ENCODE data around the gene UBE3C. TPM values are rescaled to one million over a fixed set of nuclear protein-coding genes. Genes with fewer than 3 reads are reported as not detected.
"Not testable (repeated sequence)": the region's sequence is repeated elsewhere in the genome, so short reads cannot be mapped to it uniquely, and the experiment has no call there.

Gene UBE3C
- 10 to 100 TPM; 53.9 to 60.7 TPM for total RNA-seq

GRCh38 chr7:157138424-157139110, at the start of gene UBE3C:
Gene UBE3C, plus strand, starts transcription at chr7:157138926. Its CDS starts 347 bp downstream, at chr7:157139273.
- Mint-ChIP-seq H3K27me3 (no peaks in the 10 kb centered on the region), H3K9me3 (ENCODE audit: low read depth) (no peaks in the 10 kb centered on the region), H3K36me3 (ENCODE audit: low read depth) (peaks cover 32% of the 10 kb centered on the region), H3K27ac (peak within 1 kb of the TSS; percentile 89), H3K4me1 (peaks cover 41% of the 10 kb centered on the region), H3K4me3 (peak within 1 kb of the TSS; percentile 84)
- ATAC-seq (peak; percentile 87), DNase-seq (peak; percentile 94)
- POLR2A ChIA-PET, result interaction anchor here (0.5 to 0.7 kb wide), 2 partner anchors 14 to 188 kb away, joined by 3 to 5 read pairs; no protein-coding TSS in a partner anchor
- CTCF ChIA-PET, result interaction anchor here (0.6 kb wide), 1 partner anchor 78 kb away, joined by 3 read pairs; no protein-coding TSS in a partner anchor
- intact Hi-C loops (cut with DNase I, micrococcal nuclease), result loop anchor here (1.0 to 10.0 kb wide), 11 partner anchors 122 to 1840 kb away; partner anchors contain the start of genes DNAJB6 (in 2 of the 2), LMBR1 (in 2 of the 2), NCAPG2 (in 1 of the 2) and NOM1 (in 1 of the 2)

GRCh38 chr7:157089100-157089610, 49.6 kb upstream of the UBE3C start:
- intact Hi-C loops (cut with DNase I, micrococcal nuclease), result no loop called here
- DNase-seq, result no peak
- Mint-ChIP-seq H3K4me1 (no peaks in the 10 kb centered on the region), H3K27ac (no peak overlapping the region), H3K27me3 (peaks cover 14% of the 10 kb centered on the region), H3K36me3 (ENCODE audit: low read depth) (no peaks in the 10 kb centered on the region), H3K4me3 (no peak overlapping the region), H3K9me3 (ENCODE audit: low read depth) (peaks cover 13% of the 10 kb centered on the region)
- POLR2A ChIA-PET, result no interaction called here
- no peak for ATAC-seq
- CTCF ChIA-PET, result no interaction called here

- Mint-ChIP-seq H3K27me3 (peaks cover 14% of the 10 kb centered on the region), H3K27ac (no peak overlapping the region), H3K36me3 (ENCODE audit: low read depth) (no peaks in the 10 kb centered on the region), H3K4me1 (no peaks in the 10 kb centered on the region), H3K9me3 (ENCODE audit: low read depth) (peaks cover 8% of the 10 kb centered on the region), H3K4me3 (no peak overlapping the region)
- no peak for ATAC-seq
- no peak for DNase-seq
- CTCF ChIA-PET, result no interaction called here
- intact Hi-C loops (cut with DNase I, micrococcal nuclease), result no loop called here
- POLR2A ChIA-PET, result no interaction called here
Measured at GRCh38 chr7:157090485-157091165, 48.1 kb upstream of the UBE3C start.

GRCh38 chr7:157096286-157097055, 42.3 kb upstream of the UBE3C start:
- intact Hi-C loops (cut with DNase I, micrococcal nuclease), result no loop called here
- H3K4me3 Mint-ChIP-seq, result no peak overlapping the region
- peaks cover 6% of the 10 kb centered on the region for H3K9me3 Mint-ChIP-seq (ENCODE audit: low read depth)

GRCh38 chr7:157097056-157097329, 41.7 kb upstream of the UBE3C start:
- POLR2A ChIA-PET, result no interaction called here
- Mint-ChIP-seq H3K36me3 (ENCODE audit: low read depth) (no peaks in the 10 kb centered on the region), H3K27me3 (peaks cover 3% of the 10 kb centered on the region), H3K27ac (no peak overlapping the region), H3K4me1 (no peaks in the 10 kb centered on the region), H3K4me3 (no peak overlapping the region), H3K9me3 (ENCODE audit: low read depth) (peaks cover 6% of the 10 kb centered on the region)
- intact Hi-C loops (cut with DNase I, micrococcal nuclease), result no loop called here
- no peak for ATAC-seq
- CTCF ChIA-PET, result no interaction called here
- no peak for DNase-seq

More at GRCh38 chr7:157096286-157097055, 42.3 kb upstream of the UBE3C start:
- Mint-ChIP-seq H3K27me3 (peaks cover 3% of the 10 kb centered on the region), H3K4me1 (no peaks in the 10 kb centered on the region), H3K27ac (no peak overlapping the region), H3K36me3 (ENCODE audit: low read depth) (no peaks in the 10 kb centered on the region)
- DNase-seq, result no peak
- POLR2A ChIA-PET, result no interaction called here
- no peak for ATAC-seq
- CTCF ChIA-PET, result no interaction called here

- DNase-seq (no peak), ATAC-seq (no peak)
- peaks cover 6% of the 10 kb centered on the region for H3K9me3 Mint-ChIP-seq (ENCODE audit: low read depth)
- no peaks in the 10 kb centered on the region for H3K4me1 Mint-ChIP-seq
- H3K36me3 Mint-ChIP-seq (ENCODE audit: low read depth), result no peaks in the 10 kb centered on the region
- peaks cover 3% of the 10 kb centered on the region for H3K27me3 Mint-ChIP-seq
- no peak overlapping the region for H3K27ac Mint-ChIP-seq
- ChIA-PET POLR2A (no interaction called here), CTCF (no interaction called here)
- intact Hi-C loops (cut with DNase I, micrococcal nuclease), result no loop called here
- H3K4me3 Mint-ChIP-seq, result no peak overlapping the region
Measured at GRCh38 chr7:157097569-157097968, 41.2 kb upstream of the UBE3C start.

- POLR2A ChIA-PET; H3K36me3 Mint-ChIP-seq (ENCODE audit: low read depth); CTCF ChIA-PET; H3K27ac Mint-ChIP-seq; intact Hi-C loops (cut with DNase I, micrococcal nuclease); H3K9me3 Mint-ChIP-seq (ENCODE audit: low read depth); ATAC-seq; H3K4me3 Mint-ChIP-seq; H3K4me1 Mint-ChIP-seq; DNase-seq; H3K27me3 Mint-ChIP-seq: not testable (repeated sequence)
Measured at GRCh38 chr7:157100005-157100404, 38.7 kb upstream of the UBE3C start.

GRCh38 chr7:157103641-157104040, 35.1 kb upstream of the UBE3C start:
- POLR2A ChIA-PET; H3K4me3 Mint-ChIP-seq; intact Hi-C loops (cut with DNase I, micrococcal nuclease); H3K4me1 Mint-ChIP-seq; DNase-seq; CTCF ChIA-PET; H3K36me3 Mint-ChIP-seq (ENCODE audit: low read depth); ATAC-seq; H3K9me3 Mint-ChIP-seq (ENCODE audit: low read depth); H3K27ac Mint-ChIP-seq: not testable (repeated sequence)
- H3K27me3 Mint-ChIP-seq, result peaks cover 15% of the 10 kb centered on the region

- Mint-ChIP-seq H3K36me3 (ENCODE audit: low read depth) (peaks cover 2% of the 10 kb centered on the region), H3K27me3 (peaks cover 31% of the 10 kb centered on the region), H3K9me3 (ENCODE audit: low read depth) (peaks cover 16% of the 10 kb centered on the region), H3K27ac (no peak overlapping the region), H3K4me3 (no peak overlapping the region), H3K4me1 (no peaks in the 10 kb centered on the region)
- ChIA-PET POLR2A (no interaction called here), CTCF (interaction anchor here (0.7 kb wide), 1 partner anchor 1171 kb away, joined by 3 read pairs; no protein-coding TSS in a partner anchor)
- ATAC-seq, result no peak
- DNase-seq, result no peak
- intact Hi-C loops (cut with DNase I, micrococcal nuclease), result no loop called here
Measured at GRCh38 chr7:157111311-157111710, 27.4 kb upstream of the UBE3C start.

- intact Hi-C loops (cut with DNase I, micrococcal nuclease), result no loop called here
- no peak overlapping the region for H3K27ac Mint-ChIP-seq
- no peak for DNase-seq
- POLR2A ChIA-PET, result no interaction called here
- H3K4me3 Mint-ChIP-seq, result no peak overlapping the region
- no peak for ATAC-seq
- H3K9me3 Mint-ChIP-seq (ENCODE audit: low read depth), result peaks cover 14% of the 10 kb centered on the region
- H3K36me3 Mint-ChIP-seq (ENCODE audit: low read depth), result peaks cover 2% of the 10 kb centered on the region
- peaks cover 27% of the 10 kb centered on the region for H3K27me3 Mint-ChIP-seq
- no peaks in the 10 kb centered on the region for H3K4me1 Mint-ChIP-seq
- CTCF ChIA-PET, result interaction anchor here (0.7 kb wide), 1 partner anchor 19 kb away, joined by 3 read pairs; no protein-coding TSS in a partner anchor
Measured at GRCh38 chr7:157112706-157113105, 26.0 kb upstream of the UBE3C start.

GRCh38 chr7:157113607-157114006, 25.1 kb upstream of the UBE3C start:
- Mint-ChIP-seq H3K27me3 (peaks cover 24% of the 10 kb centered on the region), H3K4me1 (no peaks in the 10 kb centered on the region), H3K9me3 (ENCODE audit: low read depth) (peaks cover 16% of the 10 kb centered on the region), H3K27ac (no peak overlapping the region), H3K36me3 (ENCODE audit: low read depth) (peaks cover 2% of the 10 kb centered on the region), H3K4me3 (no peak overlapping the region)
- ChIA-PET POLR2A (no interaction called here), CTCF (no interaction called here)
- peak; percentile 57 for ATAC-seq
- peak; percentile 33 for DNase-seq
- intact Hi-C loops (cut with DNase I, micrococcal nuclease), result no loop called here
